ENCODE results near the gene ATP2A3.

Gene ATP2A3

DNA sequence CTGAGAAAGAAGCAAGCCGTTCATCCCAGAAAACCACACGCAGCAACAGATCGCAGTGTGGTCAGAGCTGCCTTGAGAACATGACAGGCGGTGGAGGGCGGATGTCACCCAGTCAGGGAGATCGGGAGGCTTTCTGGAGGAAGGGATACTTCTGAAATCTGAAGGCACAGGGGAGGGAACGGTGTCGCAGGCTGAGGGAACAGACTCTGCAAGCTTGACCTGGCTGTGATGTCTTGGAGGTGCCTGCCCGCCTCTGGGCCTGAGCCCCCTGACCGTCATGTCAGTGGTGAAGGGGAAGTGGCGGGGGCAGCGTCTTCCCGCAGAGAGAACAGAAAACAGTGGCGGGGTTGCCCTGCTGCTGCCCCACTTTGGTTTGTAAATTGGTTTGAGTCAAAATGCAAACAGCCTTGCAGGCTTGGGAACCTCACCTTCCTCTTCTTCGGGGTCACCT, 8.1 kb upstream of the ATP2A3 start:
- DNase-seq, result peak; percentile 61

DNA sequence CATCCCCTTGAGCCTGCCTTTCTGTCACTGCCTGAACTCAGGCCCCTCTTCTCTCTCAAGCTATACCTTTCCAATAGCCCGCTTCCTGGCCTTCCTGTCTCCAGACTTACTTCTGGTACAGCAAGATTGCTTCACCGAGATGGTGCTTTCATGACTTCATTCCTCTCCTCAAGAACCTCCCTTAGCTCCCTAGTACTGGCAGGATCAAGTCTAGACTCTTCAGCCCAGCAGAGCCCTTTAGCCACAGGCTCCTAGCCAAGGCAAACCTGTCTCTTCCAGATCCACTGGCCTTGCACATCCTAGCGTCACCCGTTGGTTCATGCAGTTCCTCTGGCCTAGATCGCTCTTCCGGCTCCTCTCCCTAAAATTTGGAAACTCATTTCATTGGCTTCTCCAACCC, 6.4 kb upstream of the ATP2A3 start:
- no peak for DNase-seq

- DNase-seq, result no peak
Measured at GRCh38 chr17:3969963-3970362, 5.7 kb upstream of the ATP2A3 start.

DNA sequence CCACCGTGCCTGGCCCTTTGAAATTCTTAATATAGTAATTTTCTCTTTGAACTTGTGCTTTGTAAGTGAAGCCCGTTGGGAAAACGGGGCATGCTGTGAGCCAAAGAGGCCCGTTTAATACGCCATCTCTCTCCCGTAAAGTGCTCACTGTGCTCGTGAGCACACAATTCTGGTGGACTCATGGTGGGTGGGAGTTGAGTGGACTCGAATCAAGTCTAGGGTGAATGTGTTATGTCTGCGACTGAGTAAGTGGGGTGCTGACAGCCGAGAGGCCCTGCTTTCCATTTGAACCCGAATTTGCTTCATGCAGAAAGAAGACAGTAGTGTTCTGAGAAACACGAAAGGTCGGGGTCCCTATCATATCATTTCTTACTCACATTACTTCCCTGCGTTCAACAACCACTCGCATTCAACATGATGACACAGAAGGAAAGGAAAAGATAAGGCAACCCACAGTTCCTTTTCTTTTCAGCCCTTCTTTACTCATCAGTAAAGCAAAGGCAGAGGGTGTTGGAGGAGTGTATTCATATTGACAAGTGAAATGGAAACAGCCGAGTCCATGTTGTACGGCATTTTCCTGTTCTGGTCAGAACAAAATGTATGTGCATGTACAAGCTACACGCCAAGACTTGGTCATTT, 4.8 kb upstream of the ATP2A3 start:
- peak; percentile 95 for DNase-seq

- DNase-seq, result peak; percentile 20
Measured at GRCh38 chr17:3968015-3968414, 3.8 kb upstream of the ATP2A3 start.

DNA sequence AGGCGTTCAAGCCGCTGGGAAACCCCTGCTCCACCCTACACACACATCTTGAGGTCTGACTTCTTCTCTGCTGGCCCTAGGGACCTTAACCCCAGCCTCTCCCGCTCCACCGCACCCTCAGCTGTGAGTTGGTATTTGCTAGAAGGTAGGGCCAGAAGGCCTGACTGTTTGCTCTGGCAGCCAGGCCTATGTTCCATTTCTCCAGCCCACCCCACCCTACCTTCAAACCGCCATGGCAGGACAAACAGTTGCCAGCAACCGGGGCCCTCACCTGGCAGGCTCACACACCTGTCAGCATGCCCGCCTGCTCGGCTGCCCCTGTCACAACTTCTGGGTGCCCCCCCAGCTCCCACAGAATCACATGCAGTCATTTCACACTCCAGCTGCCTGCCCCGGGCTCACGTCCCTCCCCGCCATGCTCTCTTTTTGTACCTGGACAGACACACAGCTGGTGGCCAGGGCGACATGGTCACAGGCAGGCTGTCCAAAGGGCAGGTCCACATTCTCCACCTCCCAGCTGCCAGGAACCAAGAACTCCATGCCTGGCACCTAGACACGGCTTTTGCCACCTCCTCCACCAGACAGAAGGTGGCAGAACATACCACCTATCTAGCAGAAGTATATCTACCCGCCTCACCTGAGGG, 2.6 kb upstream of the ATP2A3 start:
- DNase-seq, result no peak

DNA sequence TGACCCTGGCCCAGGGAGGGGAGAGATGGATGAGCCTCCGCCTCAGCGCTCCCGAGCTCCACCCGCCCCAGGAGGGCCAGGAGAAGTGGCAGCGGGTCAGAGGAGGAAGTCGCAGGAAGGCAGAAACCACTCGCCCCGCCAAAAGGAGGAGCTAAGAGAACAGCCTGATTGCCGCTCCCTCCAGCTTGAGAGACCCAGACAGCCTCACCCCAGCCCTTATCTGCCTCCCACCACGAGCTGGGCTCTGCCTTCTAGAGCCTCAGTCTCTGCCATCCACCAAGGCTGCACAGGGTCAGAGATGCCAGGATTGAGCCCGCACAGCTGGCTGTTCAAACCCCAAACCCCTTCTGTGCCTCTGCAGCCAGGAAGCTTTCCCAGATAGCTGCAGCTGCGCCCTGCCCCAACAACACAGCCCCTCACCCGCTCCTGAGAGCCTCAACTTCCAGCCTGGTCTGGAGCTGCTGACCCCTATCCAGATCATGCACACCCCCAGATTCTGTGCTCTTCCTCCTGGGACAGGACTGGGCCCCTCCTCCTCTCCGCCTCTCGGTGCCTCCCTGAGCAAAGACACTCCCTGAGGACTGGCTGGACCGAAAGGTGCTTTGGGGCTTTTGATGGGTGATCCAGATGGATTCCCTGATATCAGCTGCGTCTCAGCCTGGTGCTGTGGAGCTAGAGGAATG, 1.0 kb upstream of the ATP2A3 start:
- peak; percentile 99 for DNase-seq

DNA sequence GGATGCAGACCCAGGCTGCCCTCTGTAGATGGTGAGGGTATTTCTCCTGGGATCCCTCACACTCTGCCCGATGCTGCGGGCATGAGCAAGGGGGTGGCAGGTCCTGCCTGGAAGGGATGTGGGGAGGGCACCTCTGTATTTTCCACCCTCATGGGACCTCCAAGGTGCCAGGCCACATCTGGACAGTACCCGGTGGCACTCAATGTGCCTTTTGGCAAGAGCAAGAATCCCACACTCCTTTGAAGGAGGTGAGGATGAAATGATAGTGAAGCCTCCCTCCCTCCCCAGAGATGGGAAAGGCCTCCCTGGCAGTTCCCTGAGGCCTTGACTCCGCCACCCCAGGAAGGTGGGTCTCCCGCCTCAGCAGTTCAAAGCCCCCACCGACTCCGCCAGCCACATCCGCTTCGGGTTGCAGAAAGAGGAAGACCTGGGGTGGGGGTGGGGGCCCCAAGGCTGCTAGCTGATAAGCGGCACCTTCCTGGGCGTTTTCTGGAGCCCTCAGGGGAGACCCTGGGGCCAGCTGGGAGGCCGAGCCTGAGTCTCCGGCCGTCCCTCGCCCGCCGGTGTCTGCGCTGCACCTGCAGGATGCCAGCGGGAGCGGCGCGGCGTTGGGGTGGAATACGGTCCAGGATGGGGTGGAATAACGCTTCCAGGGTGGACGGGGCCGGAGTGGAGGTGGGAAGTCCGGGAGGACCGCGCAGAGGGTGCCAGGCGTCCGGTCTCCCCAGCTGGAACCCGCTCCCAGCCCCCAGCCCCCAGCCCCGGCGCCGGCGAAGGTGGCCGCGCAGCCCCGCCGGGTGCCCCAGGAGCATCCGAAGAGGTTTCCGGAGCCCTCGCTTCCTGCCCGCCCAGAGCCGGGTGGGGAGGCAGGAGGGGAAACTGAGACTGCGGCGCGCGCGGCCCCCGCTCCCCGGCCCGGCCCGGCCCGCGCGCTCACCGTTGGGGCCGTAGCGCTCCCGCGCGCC, 718 bp downstream of the ATP2A3 start:
- DNase-seq, result peak; percentile 96

DNA sequence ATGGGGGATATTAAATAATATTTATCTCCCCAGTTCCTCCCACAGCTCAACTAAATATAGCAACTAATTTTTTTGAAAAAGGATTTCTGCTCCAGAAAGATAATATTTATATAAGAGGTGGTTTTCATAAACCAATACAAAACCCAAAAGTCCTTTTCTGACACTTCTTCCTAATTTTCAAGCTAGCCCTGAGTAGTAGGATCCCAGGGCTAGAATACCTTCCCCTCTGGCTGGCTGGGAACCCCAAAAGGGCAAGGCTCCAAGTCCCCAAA, 1.3 kb downstream of the ATP2A3 start:
- peak; percentile 55 for DNase-seq

- DNase-seq, result peak; percentile 25
Measured at GRCh38 chr17:3962217-3962964, 1.8 kb downstream of the ATP2A3 start.

GRCh38 chr17:3961564-3962047, 2.6 kb downstream of the ATP2A3 start:
- DNase-seq, result peak; percentile 81

DNA sequence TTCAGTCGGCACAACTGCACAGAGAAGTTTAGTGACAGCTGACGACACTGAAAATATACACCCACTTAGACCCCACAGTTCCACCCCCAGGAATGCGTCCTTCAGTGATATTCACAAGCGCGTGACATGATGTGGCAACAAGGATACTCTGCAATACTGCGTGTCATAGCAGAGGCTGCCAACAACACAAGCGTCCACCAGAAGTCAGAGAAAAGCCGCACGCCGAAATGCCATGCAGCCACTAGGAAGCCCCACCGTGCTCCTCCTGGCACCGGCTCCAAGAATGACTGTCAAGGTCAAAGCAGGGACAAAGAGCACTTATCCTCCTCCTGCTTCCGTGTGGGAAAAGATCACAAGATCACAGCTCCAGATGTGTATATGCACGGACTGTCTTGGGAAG, 3.5 kb downstream of the ATP2A3 start:
- peak; percentile 49 for DNase-seq

- no peak for DNase-seq
Measured at GRCh38 chr17:3959921-3960601, 4.2 kb downstream of the ATP2A3 start.

- DNase-seq, result no peak
Measured at GRCh38 chr17:3959295-3959899, 4.8 kb downstream of the ATP2A3 start.

GRCh38 chr17:3957735-3958599, 6.3 kb downstream of the ATP2A3 start:
- peak; percentile 23 for DNase-seq

GRCh38 chr17:3956983-3957382, 7.3 kb downstream of the ATP2A3 start:
- no peak for DNase-seq

DNA sequence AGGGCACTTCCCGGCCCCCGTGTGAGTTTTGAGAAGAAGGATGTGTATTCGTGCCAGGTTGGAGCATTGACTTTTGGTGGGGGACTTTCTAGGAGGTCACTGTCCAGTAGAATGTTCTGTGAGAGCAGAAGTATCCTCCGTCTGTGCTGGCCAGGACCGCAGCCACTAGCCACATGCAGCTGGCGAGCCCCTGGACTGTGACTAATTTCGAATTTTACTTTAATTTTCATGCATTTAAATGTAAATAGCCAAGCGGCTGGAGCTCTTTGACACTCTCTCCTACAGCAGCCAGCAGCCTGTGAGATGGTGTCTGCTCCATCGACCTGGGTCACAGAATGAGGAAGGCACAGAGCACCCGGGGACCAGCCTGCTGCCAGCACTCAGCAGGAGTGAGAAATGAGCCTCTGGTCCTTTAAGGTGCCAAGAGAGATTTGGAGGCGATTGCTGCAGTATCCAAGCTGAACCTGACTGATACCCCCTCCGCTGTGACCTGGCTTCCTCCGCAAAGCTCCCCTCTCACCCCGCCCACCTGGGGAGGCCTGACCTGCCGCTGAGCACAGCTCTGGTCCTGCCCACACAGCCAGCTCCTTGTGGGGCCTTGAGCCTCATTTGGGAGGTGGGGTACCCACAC, 7.8 kb downstream of the ATP2A3 start:
- peak; percentile 50 for DNase-seq

DNA sequence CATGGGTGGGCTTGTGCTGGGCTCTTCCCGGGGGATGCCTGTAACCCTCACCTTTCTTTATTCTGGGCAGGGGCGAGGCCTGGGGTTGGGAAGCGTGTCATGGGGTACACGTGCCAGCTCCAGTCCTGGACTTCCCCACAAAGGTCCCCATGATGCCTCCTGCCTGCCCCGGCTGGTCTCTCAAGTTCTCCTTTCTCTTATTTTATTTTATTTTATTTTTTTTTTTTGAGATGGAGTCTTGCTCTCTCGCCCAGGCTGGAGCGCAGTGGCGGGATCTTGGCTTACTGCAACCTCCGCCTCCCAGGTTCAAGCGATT, 8.6 kb downstream of the ATP2A3 start:
- no peak for DNase-seq

GRCh38 chr17:3954976-3955672, 9.1 kb downstream of the ATP2A3 start:
- no peak for DNase-seq

Data from hematopoietic multipotent progenitor cell treated with erythropoietin and hydrocortisone succinate and interleukin-3 and kit ligand, for 4 days (in vitro differentiated cells).